Activated CD4-positive, alpha-beta T cell treated with anti-CD3 and anti-CD28 coated beads, Interleukin-2, amount 10 ng/mL, durations not matched to agents 24 days and 14 days (primary cell): ENCODE results near the gene NEMP2. TPM values are rescaled to one million over a fixed set of nuclear protein-coding genes. Genes with fewer than 3 reads are reported as not detected.
A peak's percentile ranks its signal among the peaks of the same experiment; 100 is the strongest.

Source experiments
- DNase-seq: peaks from one replicate; pipeline ENCODE4 v3.0.0; 2022
- H3K27ac Mint-ChIP-seq: one replicate; pipeline ENCODE4 v1.8.0; 2022; ENCODE audit warnings: mild to moderate bottlenecking, mixed read lengths
- H3K27me3 Mint-ChIP-seq: one replicate; pipeline ENCODE4 v1.8.0; 2022; ENCODE audit warnings: mixed read lengths
- H3K36me3 Mint-ChIP-seq: one replicate; pipeline ENCODE4 v1.8.0; 2022; ENCODE audit warnings: low read depth, mild to moderate bottlenecking, mixed read lengths
- H3K4me1 Mint-ChIP-seq: one replicate; pipeline ENCODE4 v1.8.0; 2021; ENCODE audit warnings: mixed read lengths
- H3K4me3 Mint-ChIP-seq: one replicate; pipeline ENCODE4 v1.8.0; 2022; ENCODE audit warnings: mild to moderate bottlenecking, moderate library complexity, mixed read lengths
- H3K9me3 Mint-ChIP-seq: one replicate; pipeline ENCODE4 v1.8.0; 2021; ENCODE audit warnings: mixed read lengths
- intact Hi-C: fragments of 100-400 bp; cut with micrococcal nuclease; formaldehyde crosslinking; loops from one replicate; pipeline ENCODE4 v1.15.1; 2023
- total RNA-seq: library from RNA; stranded (reverse); gene quantifications from 2 replicates; pipeline ENCODE4 v1.2.3, GENCODE V29; 2022

NEMP2 gene
- total RNA-seq: 16.4 and 19.0 TPM in 2 replicates

- peak within 1 kb of the TSS; percentile 99 for H3K27ac Mint-ChIP-seq
- peaks cover 41% of the 10 kb centered on the region for H3K4me1 Mint-ChIP-seq
- peak within 1 kb of the TSS; percentile 93 for H3K4me3 Mint-ChIP-seq
- DNase-seq: peak; percentile 95
- intact Hi-C loops: loop anchor here (1.0 to 10.0 kb wide), 7 partner anchors 115 to 750 kb away; partner anchors contain the start of genes MFSD6, NAB1, ORMDL1 and PMS1
- no peaks in the 10 kb centered on the region for H3K9me3 Mint-ChIP-seq
- no peaks in the 10 kb centered on the region for H3K27me3 Mint-ChIP-seq
- H3K36me3 Mint-ChIP-seq: peaks cover 35% of the 10 kb centered on the region
Observed at GRCh38 chr2:190534310-190535120, at the start of gene NEMP2. NEMP2 (minus strand) TSS chr2:190534722; CDS start chr2:190534655, 67 bp downstream.

GRCh38 chr2:190583507-190584337 lies 49.2 kb upstream of the NEMP2 start:
- Mint-ChIP-seq H3K27ac (no peak overlapping the region), H3K9me3 (peaks cover 17% of the 10 kb centered on the region), H3K27me3 (no peaks in the 10 kb centered on the region), H3K4me3 (no peak overlapping the region), H3K4me1 (peaks cover 8% of the 10 kb centered on the region), H3K36me3 (no peaks in the 10 kb centered on the region)
- DNase-seq: no peak
- intact Hi-C loops: no loop called here

- intact Hi-C loops: no loop called here
- H3K27me3 Mint-ChIP-seq: no peaks in the 10 kb centered on the region
- no peaks in the 10 kb centered on the region for H3K36me3 Mint-ChIP-seq
- peaks cover 11% of the 10 kb centered on the region for H3K4me1 Mint-ChIP-seq
- H3K27ac Mint-ChIP-seq: no peak overlapping the region
- no peak overlapping the region for H3K4me3 Mint-ChIP-seq
- H3K9me3 Mint-ChIP-seq: peaks cover 13% of the 10 kb centered on the region
- no peak for DNase-seq
Observed at GRCh38 chr2:190582736-190583506, 48.4 kb upstream of the NEMP2 start.

- DNase-seq: no peak
- Mint-ChIP-seq H3K36me3 (no peaks in the 10 kb centered on the region), H3K27ac (no peak overlapping the region), H3K4me1 (peaks cover 11% of the 10 kb centered on the region), H3K27me3 (no peaks in the 10 kb centered on the region), H3K4me3 (no peak overlapping the region), H3K9me3 (peaks cover 13% of the 10 kb centered on the region)
- intact Hi-C loops: no loop called here
Observed at GRCh38 chr2:190582019-190582418, 47.5 kb upstream of the NEMP2 start.

- Mint-ChIP-seq H3K4me1 (peaks cover 16% of the 10 kb centered on the region), H3K9me3 (peaks cover 7% of the 10 kb centered on the region), H3K4me3 (no peak overlapping the region), H3K36me3 (no peaks in the 10 kb centered on the region), H3K27ac (peak overlapping the region; percentile 30), H3K27me3 (no peaks in the 10 kb centered on the region)
- intact Hi-C loops: no loop called here
- no peak for DNase-seq
Observed at GRCh38 chr2:190579915-190580846, 45.7 kb upstream of the NEMP2 start.

GRCh38 chr2:190579058-190579410 lies 44.5 kb upstream of the NEMP2 start:
- no peak overlapping the region for H3K27ac Mint-ChIP-seq
- H3K36me3 Mint-ChIP-seq: no peaks in the 10 kb centered on the region
- H3K27me3 Mint-ChIP-seq: no peaks in the 10 kb centered on the region
- no peak overlapping the region for H3K4me3 Mint-ChIP-seq
- no peak for DNase-seq
- peaks cover 18% of the 10 kb centered on the region for H3K4me1 Mint-ChIP-seq
- intact Hi-C loops: no loop called here
- peaks cover 7% of the 10 kb centered on the region for H3K9me3 Mint-ChIP-seq

GRCh38 chr2:190578158-190579057 lies 43.9 kb upstream of the NEMP2 start:
- no peak for DNase-seq
- H3K4me3 Mint-ChIP-seq: peak overlapping the region; percentile 1
- intact Hi-C loops: no loop called here
- no peak overlapping the region for H3K27ac Mint-ChIP-seq
- peaks cover under 1% of the 10 kb centered on the region for H3K9me3 Mint-ChIP-seq
- no peaks in the 10 kb centered on the region for H3K27me3 Mint-ChIP-seq
- H3K36me3 Mint-ChIP-seq: no peaks in the 10 kb centered on the region
- H3K4me1 Mint-ChIP-seq: peaks cover 18% of the 10 kb centered on the region

- H3K4me1 Mint-ChIP-seq: peaks cover 14% of the 10 kb centered on the region
- H3K9me3 Mint-ChIP-seq: peaks cover 3% of the 10 kb centered on the region
- no peaks in the 10 kb centered on the region for H3K27me3 Mint-ChIP-seq
- peaks cover 2% of the 10 kb centered on the region for H3K36me3 Mint-ChIP-seq
- H3K27ac Mint-ChIP-seq: no peak overlapping the region
- DNase-seq: no peak
- intact Hi-C loops: no loop called here
- H3K4me3 Mint-ChIP-seq: no peak overlapping the region
Observed at GRCh38 chr2:190576573-190576972, 42.1 kb upstream of the NEMP2 start.

GRCh38 chr2:190575263-190575662 lies 40.7 kb upstream of the NEMP2 start:
- intact Hi-C loops: no loop called here
- peak overlapping the region; percentile 14 for H3K27ac Mint-ChIP-seq
- DNase-seq: no peak
- H3K4me3 Mint-ChIP-seq: no peak overlapping the region
- H3K27me3 Mint-ChIP-seq: no peaks in the 10 kb centered on the region
- peaks cover 3% of the 10 kb centered on the region for H3K9me3 Mint-ChIP-seq
- peaks cover 12% of the 10 kb centered on the region for H3K4me1 Mint-ChIP-seq
- H3K36me3 Mint-ChIP-seq: peaks cover 2% of the 10 kb centered on the region

- H3K27me3 Mint-ChIP-seq: no peaks in the 10 kb centered on the region
- intact Hi-C loops: no loop called here
- H3K4me3 Mint-ChIP-seq: no peak overlapping the region
- H3K9me3 Mint-ChIP-seq: peaks cover 3% of the 10 kb centered on the region
- H3K36me3 Mint-ChIP-seq: peaks cover 2% of the 10 kb centered on the region
- no peak overlapping the region for H3K27ac Mint-ChIP-seq
- DNase-seq: no peak
- peaks cover 10% of the 10 kb centered on the region for H3K4me1 Mint-ChIP-seq
Observed at GRCh38 chr2:190574169-190574568, 39.6 kb upstream of the NEMP2 start.

GRCh38 chr2:190572246-190572645 lies 37.7 kb upstream of the NEMP2 start:
- no peak for DNase-seq
- Mint-ChIP-seq H3K27me3 (no peaks in the 10 kb centered on the region), H3K36me3 (peaks cover 9% of the 10 kb centered on the region), H3K4me3 (no peak overlapping the region), H3K9me3 (peaks cover 9% of the 10 kb centered on the region), H3K27ac (no peak overlapping the region), H3K4me1 (peaks cover 7% of the 10 kb centered on the region)
- intact Hi-C loops: no loop called here

GRCh38 chr2:190571686-190572085 lies 37.2 kb upstream of the NEMP2 start:
- intact Hi-C loops: no loop called here
- no peak overlapping the region for H3K4me3 Mint-ChIP-seq
- no peaks in the 10 kb centered on the region for H3K27me3 Mint-ChIP-seq
- no peak overlapping the region for H3K27ac Mint-ChIP-seq
- DNase-seq: no peak
- H3K4me1 Mint-ChIP-seq: peaks cover 9% of the 10 kb centered on the region
- H3K36me3 Mint-ChIP-seq: peaks cover 13% of the 10 kb centered on the region
- H3K9me3 Mint-ChIP-seq: peaks cover 15% of the 10 kb centered on the region
